Measurements from ENCODE around the gene CREB3L1. TPM values are rescaled to one million over a fixed set of nuclear protein-coding genes. Genes with fewer than 3 reads are reported as not detected.

CREB3L1 gene
- total RNA-seq, 1 experiment from 2014 or later, result 3.3 TPM

DNA sequence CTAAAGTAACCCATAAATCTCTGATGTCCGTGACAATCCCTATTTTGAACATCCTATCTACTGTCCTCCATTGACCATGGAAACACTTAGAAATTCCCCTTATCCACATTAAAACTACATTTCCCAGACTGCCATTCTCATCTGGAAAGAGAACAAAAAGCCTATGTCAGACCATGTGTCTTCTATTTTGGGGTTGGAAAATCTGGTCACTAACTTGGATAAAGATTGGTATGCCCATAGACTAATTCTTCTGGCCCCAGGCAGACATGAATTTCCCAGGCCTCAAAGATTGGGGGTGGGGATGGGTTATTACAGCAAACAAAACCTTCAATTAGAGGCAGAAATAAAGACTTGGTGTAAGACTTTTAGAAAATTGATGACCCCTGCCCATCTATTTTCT, 30.9 kb upstream of the CREB3L1 start:
- Histone ChIP-seq H2BK15ac (ENCODE audit: low read depth, low read length) (no peak overlapping the region), H4K20me1 (ENCODE audit: control insufficient read depth, insufficient read depth, insufficient read length) (no peaks in the 10 kb centered on the region), H3K4me1 (ENCODE audit: insufficient read depth, low read length) (peaks cover 5% of the 10 kb centered on the region), H3K4me2 (ENCODE audit: insufficient read depth, insufficient read length, low read length) (no peak overlapping the region), H4K5ac (ENCODE audit: insufficient read length, low read depth, low read length) (no peak overlapping the region), H3K79me2 (ENCODE audit: insufficient read depth, low read length) (no peaks in the 10 kb centered on the region), H2AK5ac (ENCODE audit: insufficient read length, low read length) (no peak overlapping the region), H2BK12ac (ENCODE audit: insufficient read length, low read depth, low read length) (no peak overlapping the region), H2BK120ac (ENCODE audit: low read depth, low read length, poor library complexity, severe bottlenecking) (no peak overlapping the region), H3K27ac (ENCODE audit: insufficient read length, low read depth, low read length) (no peak overlapping the region), H4K91ac (ENCODE audit: insufficient read length, low read depth, low read length) (no peak overlapping the region), H3K18ac (ENCODE audit: insufficient read length, low read depth, low read length) (no peak overlapping the region), H3K4ac (ENCODE audit: low read depth, low read length) (no peak overlapping the region), H3K23me2 (ENCODE audit: insufficient read length, low read depth, low read length, poor library complexity, severe bottlenecking) (peaks cover 8% of the 10 kb centered on the region), H2BK20ac (ENCODE audit: low read depth, low read length, poor library complexity, severe bottlenecking) (no peak overlapping the region), H4K8ac (replicated peaks; ENCODE audit: insufficient read length, low read depth, low read length) (no peak overlapping the region), H3K14ac (ENCODE audit: insufficient read depth, low read length) (no peak overlapping the region), H3K27me3 (ENCODE audit: insufficient read depth, low read length) (no peaks in the 10 kb centered on the region), H3K56ac (ENCODE audit: insufficient read length, low read depth, low read length) (no peak overlapping the region), H2AFZ (ENCODE audit: low read length) (no peak overlapping the region), H3K9ac (ENCODE audit: extremely low read depth, insufficient read length, low read length) (no peak overlapping the region), H3K23ac (ENCODE audit: insufficient read length, low read depth, low read length) (no peak overlapping the region), H3K79me1 (ENCODE audit: insufficient read depth, low read depth, low read length, poor library complexity, severe bottlenecking) (no peaks in the 10 kb centered on the region), H2BK5ac (ENCODE audit: insufficient read length, low read length) (no peak overlapping the region), H3K9me3 (ENCODE audit: control insufficient read depth, low read depth, low read length) (no peaks in the 10 kb centered on the region), H3T11ph (ENCODE audit: low read length) (no peak overlapping the region)
- no peak for DNase-seq
- Mint-ChIP-seq H3K9me3 (no peaks in the 10 kb centered on the region; a peak in 1 of 5 replicates), H3K4me1 (peaks cover 35 to 43% of the 10 kb centered on the region in 2 experiments), H3K27ac (no peak overlapping the region), H3K27me3 (ENCODE audit: low read depth) (peaks cover 5% of the 10 kb centered on the region), H3K36me3 (ENCODE audit: insufficient read depth in 1 of 3, low read depth in 3 of 3) (no peaks in the 10 kb centered on the region), H3K4me3 (no peak overlapping the region)
- WGBS (ENCODE audit: extremely low coverage, insufficient read length, low lambda C conversion rate), result no CpG with 5 or more reads among the region's 1 CpG
- TF ChIP-seq, protein P1, sequence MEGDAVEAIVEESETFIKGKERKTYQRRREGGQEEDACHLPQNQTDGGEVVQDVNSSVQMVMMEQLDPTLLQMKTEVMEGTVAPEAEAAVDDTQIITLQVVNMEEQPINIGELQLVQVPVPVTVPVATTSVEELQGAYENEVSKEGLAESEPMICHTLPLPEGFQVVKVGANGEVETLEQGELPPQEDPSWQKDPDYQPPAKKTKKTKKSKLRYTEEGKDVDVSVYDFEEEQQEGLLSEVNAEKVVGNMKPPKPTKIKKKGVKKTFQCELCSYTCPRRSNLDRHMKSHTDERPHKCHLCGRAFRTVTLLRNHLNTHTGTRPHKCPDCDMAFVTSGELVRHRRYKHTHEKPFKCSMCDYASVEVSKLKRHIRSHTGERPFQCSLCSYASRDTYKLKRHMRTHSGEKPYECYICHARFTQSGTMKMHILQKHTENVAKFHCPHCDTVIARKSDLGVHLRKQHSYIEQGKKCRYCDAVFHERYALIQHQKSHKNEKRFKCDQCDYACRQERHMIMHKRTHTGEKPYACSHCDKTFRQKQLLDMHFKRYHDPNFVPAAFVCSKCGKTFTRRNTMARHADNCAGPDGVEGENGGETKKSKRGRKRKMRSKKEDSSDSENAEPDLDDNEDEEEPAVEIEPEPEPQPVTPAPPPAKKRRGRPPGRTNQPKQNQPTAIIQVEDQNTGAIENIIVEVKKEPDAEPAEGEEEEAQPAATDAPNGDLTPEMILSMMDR (conservative IDR thresholded peaks at IDR 0.05), result no peak
